ENCODE measurements around the gene DNM3. TPM values are rescaled to one million over a fixed set of nuclear protein-coding genes. Genes with fewer than 3 reads are reported as not detected.

DNM3 gene
- polyA plus RNA-seq, 1 of the 3 experiments (the other 2 are of a cell fraction) = 0.43 TPM

- Histone ChIP-seq H3K4me2 (no peak overlapping the region), H3K4me1 (ENCODE audit: control insufficient read depth in 1 of 2, insufficient read depth in 2 of 2, low read depth in 1 of 2, low read length in 1 of 2) (no peaks in the 10 kb centered on the region), H3K9me3 (no peaks in the 10 kb centered on the region), H2AFZ (ENCODE audit: low read depth) (no peak overlapping the region), H3K9ac (no peak overlapping the region), H3F3A (replicated peaks; ENCODE audit: insufficient read depth) (peaks cover 7% of the 10 kb centered on the region), H4K20me1 (ENCODE audit: insufficient read depth) (no peaks in the 10 kb centered on the region), H3K27ac (ENCODE audit: low read depth in 2 of 2, low read length in 1 of 2) (no peak overlapping the region), H3K79me2 (ENCODE audit: insufficient read depth) (no peaks in the 10 kb centered on the region), H3K9me2 (no peaks in the 10 kb centered on the region), H3K27me3 (ENCODE audit: insufficient read depth) (no peaks in the 10 kb centered on the region), H3K36me3 (replicated peaks in 1 of 2; ENCODE audit: control insufficient read depth in 1 of 2, insufficient read depth in 2 of 2, low read length in 1 of 2) (peaks cover 0 to 5% of the 10 kb centered on the region in 2 experiments), H3K4me3 (ENCODE audit: low read depth in 2 of 2, low read length in 1 of 2) (no peak overlapping the region)
- TF ChIP-seq POLR2AphosphoS5 (IDR thresholded peaks at IDR 0.05; ENCODE audit: low read depth, low read length) = no peak
- no peak for TF ChIP-seq FOSL2 (IDR thresholded peaks at IDR 0.05; ENCODE audit: borderline replicate concordance, low read depth)
- no peak for TF ChIP-seq RXRA (IDR thresholded peaks at IDR 0.05; ENCODE audit: borderline replicate concordance, low read depth)
- TF ChIP-seq CHD2 (IDR thresholded peaks at IDR 0.05; ENCODE audit: low read length, partially characterized antibody) = no peak
- TF ChIP-seq, protein P1, sequence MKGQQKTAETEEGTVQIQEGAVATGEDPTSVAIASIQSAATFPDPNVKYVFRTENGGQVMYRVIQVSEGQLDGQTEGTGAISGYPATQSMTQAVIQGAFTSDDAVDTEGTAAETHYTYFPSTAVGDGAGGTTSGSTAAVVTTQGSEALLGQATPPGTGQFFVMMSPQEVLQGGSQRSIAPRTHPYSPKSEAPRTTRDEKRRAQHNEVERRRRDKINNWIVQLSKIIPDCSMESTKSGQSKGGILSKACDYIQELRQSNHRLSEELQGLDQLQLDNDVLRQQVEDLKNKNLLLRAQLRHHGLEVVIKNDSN (IDR thresholded peaks at IDR 0.05; ENCODE audit: borderline replicate concordance, low read depth) = no peak
- TF ChIP-seq EP300 (IDR thresholded peaks at IDR 0.05; ENCODE audit: borderline replicate concordance in 1 of 2, low read depth in 1 of 2, low read length in 1 of 2) = no peak
- CTCF ChIA-PET = interaction anchor here (1.1 to 1.4 kb wide), 2 partner anchors 11 to 14 kb away, joined by 3 read pairs; no protein-coding TSS in a partner anchor
- WGBS (ENCODE audit: low lambda C conversion rate) = 100% methylated on average over 1 of the region's 1 CpG
- POLR2A ChIA-PET = no interaction called here
- no peak for DNase-seq
These were observed 568.7 kb downstream of the DNM3 start for GRCh38 chr1:172410027-172410426.

- Histone ChIP-seq H3K9me2 (no peaks in the 10 kb centered on the region), H2AFZ (ENCODE audit: low read depth) (no peak overlapping the region), H3K27me3 (ENCODE audit: insufficient read depth) (no peaks in the 10 kb centered on the region), H3K79me2 (ENCODE audit: insufficient read depth) (no peaks in the 10 kb centered on the region), H3K9ac (no peak overlapping the region), H3K4me1 (ENCODE audit: control insufficient read depth in 1 of 2, insufficient read depth in 2 of 2, low read depth in 1 of 2, low read length in 1 of 2) (no peaks in the 10 kb centered on the region), H3K4me2 (no peak overlapping the region), H3F3A (replicated peaks; ENCODE audit: insufficient read depth) (peaks cover 7% of the 10 kb centered on the region), H3K4me3 (ENCODE audit: low read depth in 2 of 2, low read length in 1 of 2) (no peak overlapping the region), H3K36me3 (replicated peaks in 1 of 2; ENCODE audit: control insufficient read depth in 1 of 2, insufficient read depth in 2 of 2, low read length in 1 of 2) (peaks cover 0 to 5% of the 10 kb centered on the region in 2 experiments), H3K9me3 (no peaks in the 10 kb centered on the region), H3K27ac (ENCODE audit: low read depth in 2 of 2, low read length in 1 of 2) (no peak overlapping the region), H4K20me1 (ENCODE audit: insufficient read depth) (no peaks in the 10 kb centered on the region)
- no peak for DNase-seq
- WGBS (ENCODE audit: low lambda C conversion rate) = 88% methylated on average over 2 of the region's 2 CpGs
- ChIA-PET CTCF (interaction anchor here (0.9 to 1.4 kb wide), 4 partner anchors 9 to 410 kb away, joined by 3 to 4 read pairs (median 3); partner anchors contain the start of gene C1orf105), POLR2A (no interaction called here)
- TF ChIP-seq GABPA (IDR thresholded peaks at IDR 0.05; ENCODE audit: low read depth) (no peak), SIN3A (IDR thresholded peaks at IDR 0.05; ENCODE audit: borderline replicate concordance, low read depth, low read length) (no peak), FOXM1 (IDR thresholded peaks at IDR 0.05; ENCODE audit: low read depth) (no peak), GATA2 (CRISPR knock-in tag; IDR thresholded peaks at IDR 0.05) (no peak), YY1 (IDR thresholded peaks at IDR 0.05; ENCODE audit: low read depth) (no peak), ELF1 (IDR thresholded peaks at IDR 0.05) (no peak), IRF3 (IDR thresholded peaks at IDR 0.05; ENCODE audit: low read depth, low read length) (no peak), RFX5 (IDR thresholded peaks at IDR 0.05; ENCODE audit: low read length) (no peak), CHD2 (IDR thresholded peaks at IDR 0.05; ENCODE audit: low read length, partially characterized antibody) (no peak), REST (IDR thresholded peaks at IDR 0.05; ENCODE audit: low read depth, low read length) (no peak), PBX3 (IDR thresholded peaks at IDR 0.05) (no peak), TEAD4 (IDR thresholded peaks at IDR 0.05; ENCODE audit: borderline replicate concordance, insufficient read depth) (no peak), NFIC (IDR thresholded peaks at IDR 0.05; ENCODE audit: borderline replicate concordance) (no peak)
- TF ChIP-seq, protein P1 (IDR thresholded peaks at IDR 0.05; ENCODE audit: borderline replicate concordance, low read depth) = no peak
These were observed 570.6 kb downstream of the DNM3 start for GRCh38 chr1:172411791-172412338.
